OCI-LY1 (cell line): ENCODE results near the gene ALDH16A1.

Experiments used
- EZH2 ChIP-seq: fragments of 200-600 bp; sonication (generic), shearing (Covaris generic); IDR thresholded peaks from 2 replicates; pipeline ENCODE4 v1.8.0; 2017; ENCODE audit warnings: borderline replicate concordance, mixed run types, mild to moderate bottlenecking, antibody characterized with exemption, low read length, moderate library complexity, mixed read lengths
- TF ChIP-seq, protein P1 (sequence below): fragments of 200-600 bp; sonication (generic), shearing (Covaris generic); IDR thresholded peaks from 2 replicates; pipeline ENCODE4 v1.5.1; 2017; ENCODE audit warnings: mild to moderate bottlenecking, antibody characterized with exemption, low read length, moderate library complexity, mixed read lengths

- TF ChIP-seq, protein P1, sequence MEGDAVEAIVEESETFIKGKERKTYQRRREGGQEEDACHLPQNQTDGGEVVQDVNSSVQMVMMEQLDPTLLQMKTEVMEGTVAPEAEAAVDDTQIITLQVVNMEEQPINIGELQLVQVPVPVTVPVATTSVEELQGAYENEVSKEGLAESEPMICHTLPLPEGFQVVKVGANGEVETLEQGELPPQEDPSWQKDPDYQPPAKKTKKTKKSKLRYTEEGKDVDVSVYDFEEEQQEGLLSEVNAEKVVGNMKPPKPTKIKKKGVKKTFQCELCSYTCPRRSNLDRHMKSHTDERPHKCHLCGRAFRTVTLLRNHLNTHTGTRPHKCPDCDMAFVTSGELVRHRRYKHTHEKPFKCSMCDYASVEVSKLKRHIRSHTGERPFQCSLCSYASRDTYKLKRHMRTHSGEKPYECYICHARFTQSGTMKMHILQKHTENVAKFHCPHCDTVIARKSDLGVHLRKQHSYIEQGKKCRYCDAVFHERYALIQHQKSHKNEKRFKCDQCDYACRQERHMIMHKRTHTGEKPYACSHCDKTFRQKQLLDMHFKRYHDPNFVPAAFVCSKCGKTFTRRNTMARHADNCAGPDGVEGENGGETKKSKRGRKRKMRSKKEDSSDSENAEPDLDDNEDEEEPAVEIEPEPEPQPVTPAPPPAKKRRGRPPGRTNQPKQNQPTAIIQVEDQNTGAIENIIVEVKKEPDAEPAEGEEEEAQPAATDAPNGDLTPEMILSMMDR, result no peak
- no peak for TF ChIP-seq EZH2
Measured at GRCh38 chr19:49445997-49446396, 7.0 kb upstream of the ALDH16A1 start.
